ENCODE data around the gene TMPRSS15.

TMPRSS15 gene

DNA sequence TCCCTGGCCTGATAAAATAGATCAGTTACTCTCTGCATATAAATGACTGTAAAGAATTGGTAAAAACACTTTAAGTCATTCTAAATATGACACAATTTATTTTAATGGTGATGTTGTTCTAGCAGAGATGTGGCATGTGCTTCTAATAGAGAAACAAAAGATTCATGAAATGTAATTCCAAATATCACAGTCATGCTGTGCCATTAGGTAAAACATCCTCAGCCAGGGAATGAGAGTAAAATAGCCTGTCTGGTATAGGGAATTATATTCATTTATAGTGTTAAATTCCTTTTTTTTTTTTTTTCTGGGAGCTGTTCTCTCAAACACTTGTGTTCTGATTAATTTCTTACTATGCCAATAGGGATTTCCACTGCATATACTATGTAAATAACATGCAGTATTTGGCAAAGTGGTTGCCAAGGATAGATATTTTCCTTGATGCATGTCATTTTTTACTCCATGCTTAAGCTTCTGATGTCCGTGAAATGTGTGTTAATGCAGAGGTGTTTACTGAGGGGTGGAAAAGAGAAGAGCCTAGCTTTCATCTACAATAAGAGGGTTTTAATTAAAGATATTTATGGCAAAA is 67.8 kb downstream of the TMPRSS15 start:
- Histone ChIP-seq H3K23ac (ENCODE audit: low read length) (no peak overlapping the region), H3K14ac (ENCODE audit: low read length) (no peak overlapping the region), H3K4me3 (ENCODE audit: low read depth, low read length) (no peak overlapping the region)

DNA sequence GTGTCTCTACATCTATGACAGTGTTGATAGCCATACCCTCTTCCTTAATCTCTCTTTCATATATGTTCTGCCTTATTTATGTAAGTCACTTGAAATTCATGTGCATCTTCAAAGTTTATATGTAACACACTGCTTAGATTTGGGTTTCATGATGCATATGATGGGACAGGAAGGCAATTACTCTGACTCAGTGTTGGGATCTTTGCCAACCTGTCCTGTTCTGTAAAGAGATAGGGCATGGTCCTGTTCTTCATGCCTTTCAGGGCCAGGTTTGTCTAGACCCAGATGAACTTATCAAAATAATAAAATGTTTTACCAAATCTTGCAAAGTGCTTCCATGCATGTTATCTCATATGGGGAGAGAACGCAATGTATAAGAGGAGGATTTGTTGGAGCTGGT is 69.5 kb downstream of the TMPRSS15 start:
- no CpG with 5 or more reads among the region's 1 CpG for WGBS (ENCODE audit: extremely low coverage, insufficient coverage, insufficient read length)
- no peak overlapping the region for H3K4me2 ChIP-seq (ENCODE audit: low read length)
- H4K91ac ChIP-seq (ENCODE audit: low read depth, low read length) = no peak overlapping the region
- H2BK12ac ChIP-seq (ENCODE audit: low read length) = no peak overlapping the region
- H2BK120ac ChIP-seq (ENCODE audit: insufficient read depth, low read length, poor library complexity) = no peak overlapping the region
- no peaks in the 10 kb centered on the region for H3K36me3 ChIP-seq (ENCODE audit: control insufficient read depth in 1 of 2, insufficient read depth in 2 of 2, low read length in 2 of 2)
- H3K18ac ChIP-seq (ENCODE audit: low read length) = no peak overlapping the region
- H3K79me2 ChIP-seq (ENCODE audit: control insufficient read depth, insufficient read depth, low read length, poor library complexity) = no peaks in the 10 kb centered on the region
- no peak overlapping the region for H3K4ac ChIP-seq (ENCODE audit: low read depth, low read length)
- H4K8ac ChIP-seq (ENCODE audit: low read depth, low read length) = no peak overlapping the region
- DNase-seq = no peak
- H3K14ac ChIP-seq (ENCODE audit: low read length) = no peak overlapping the region
- H4K12ac ChIP-seq (ENCODE audit: low read depth, low read length) = no peak overlapping the region
- H3K27ac ChIP-seq (ENCODE audit: low read depth, low read length) = no peak overlapping the region
- no peaks in the 10 kb centered on the region for H3K27me3 ChIP-seq (ENCODE audit: insufficient read depth, low read length)
- no peak overlapping the region for H3K9ac ChIP-seq (ENCODE audit: low read length)
- no peaks in the 10 kb centered on the region for H3K9me3 ChIP-seq (ENCODE audit: insufficient read depth, low read depth, low read length)
- no peak overlapping the region for H3K23ac ChIP-seq (ENCODE audit: low read length)
- H3K79me1 ChIP-seq (ENCODE audit: low read length) = no peaks in the 10 kb centered on the region
- H2AK5ac ChIP-seq (ENCODE audit: low read length) = no peak overlapping the region
- H3K4me1 ChIP-seq (ENCODE audit: control insufficient read depth in 1 of 2, insufficient read depth in 2 of 2, low read length in 2 of 2) = no peaks in the 10 kb centered on the region
- no peak overlapping the region for H2BK5ac ChIP-seq (ENCODE audit: low read depth, low read length, poor library complexity)
- no peak overlapping the region for H3K4me3 ChIP-seq (ENCODE audit: low read depth, low read length)
- H2AFZ ChIP-seq (ENCODE audit: insufficient read depth, low read length, poor library complexity) = no peak overlapping the region

More for the DNA sequence above, 67.8 kb downstream of the TMPRSS15 start:
- H3K79me2 ChIP-seq (ENCODE audit: control insufficient read depth, insufficient read depth, low read length, poor library complexity) = no peaks in the 10 kb centered on the region
- H4K12ac ChIP-seq (ENCODE audit: low read depth, low read length) = no peak overlapping the region
- H3K79me1 ChIP-seq (ENCODE audit: low read length) = no peaks in the 10 kb centered on the region
- no CpG with 5 or more reads among the region's 1 CpG for WGBS (ENCODE audit: extremely low coverage, insufficient coverage, insufficient read length)
- no peak overlapping the region for H2BK5ac ChIP-seq (ENCODE audit: low read depth, low read length, poor library complexity)
- H3K18ac ChIP-seq (ENCODE audit: low read length) = no peak overlapping the region
- no peak overlapping the region for H3K9ac ChIP-seq (ENCODE audit: low read length)
- DNase-seq = no peak
- no peak overlapping the region for H3K27ac ChIP-seq (ENCODE audit: low read depth, low read length)
- H2AFZ ChIP-seq (ENCODE audit: insufficient read depth, low read length, poor library complexity) = no peak overlapping the region
- no peaks in the 10 kb centered on the region for H3K36me3 ChIP-seq (ENCODE audit: control insufficient read depth in 1 of 2, insufficient read depth in 2 of 2, low read length in 2 of 2)
- H3K4me2 ChIP-seq (ENCODE audit: low read length) = no peak overlapping the region
- no peak overlapping the region for H2AK5ac ChIP-seq (ENCODE audit: low read length)
- H4K91ac ChIP-seq (ENCODE audit: low read depth, low read length) = no peak overlapping the region
- H3K4ac ChIP-seq (ENCODE audit: low read depth, low read length) = no peak overlapping the region
- H2BK12ac ChIP-seq (ENCODE audit: low read length) = no peak overlapping the region
- no peak overlapping the region for H4K8ac ChIP-seq (ENCODE audit: low read depth, low read length)
- no peak overlapping the region for H2BK120ac ChIP-seq (ENCODE audit: insufficient read depth, low read length, poor library complexity)
- no peaks in the 10 kb centered on the region for H3K9me3 ChIP-seq (ENCODE audit: insufficient read depth, low read depth, low read length)
- H3K27me3 ChIP-seq (ENCODE audit: insufficient read depth, low read length) = no peaks in the 10 kb centered on the region
- H3K4me1 ChIP-seq (ENCODE audit: control insufficient read depth in 1 of 2, insufficient read depth in 2 of 2, low read length in 2 of 2) = no peaks in the 10 kb centered on the region

GRCh38 chr21:18318156-18318555 is 85.4 kb downstream of the TMPRSS15 start:
- Histone ChIP-seq H3K27ac (ENCODE audit: low read depth, low read length) (no peak overlapping the region), H3K4me1 (ENCODE audit: control insufficient read depth in 1 of 2, insufficient read depth in 2 of 2, low read length in 2 of 2) (no peaks in the 10 kb centered on the region), H3K18ac (ENCODE audit: low read length) (no peak overlapping the region), H2AK5ac (ENCODE audit: low read length) (no peak overlapping the region), H4K91ac (ENCODE audit: low read depth, low read length) (no peak overlapping the region), H3K14ac (ENCODE audit: low read length) (no peak overlapping the region), H3K23ac (ENCODE audit: low read length) (no peak overlapping the region), H2BK12ac (ENCODE audit: low read length) (no peak overlapping the region), H2BK5ac (ENCODE audit: low read depth, low read length, poor library complexity) (no peak overlapping the region), H3K9me3 (ENCODE audit: insufficient read depth, low read depth, low read length) (no peaks in the 10 kb centered on the region), H4K12ac (ENCODE audit: low read depth, low read length) (no peak overlapping the region), H3K9ac (ENCODE audit: low read length) (no peak overlapping the region), H3K4me3 (ENCODE audit: low read depth, low read length) (no peak overlapping the region), H3K36me3 (ENCODE audit: control insufficient read depth in 1 of 2, insufficient read depth in 2 of 2, low read length in 2 of 2) (no peaks in the 10 kb centered on the region), H3K27me3 (ENCODE audit: insufficient read depth, low read length) (no peaks in the 10 kb centered on the region), H2AFZ (ENCODE audit: insufficient read depth, low read length, poor library complexity) (no peak overlapping the region), H3K4ac (ENCODE audit: low read depth, low read length) (no peak overlapping the region), H4K8ac (ENCODE audit: low read depth, low read length) (no peak overlapping the region), H2BK120ac (ENCODE audit: insufficient read depth, low read length, poor library complexity) (no peak overlapping the region), H3K4me2 (ENCODE audit: low read length) (no peak overlapping the region), H3K79me2 (ENCODE audit: control insufficient read depth, insufficient read depth, low read length, poor library complexity) (no peaks in the 10 kb centered on the region), H3K79me1 (ENCODE audit: low read length) (no peaks in the 10 kb centered on the region)
- no CpG with 5 or more reads among the region's 3 CpGs for WGBS (ENCODE audit: extremely low coverage, insufficient coverage, insufficient read length)
- DNase-seq = no peak

DNA sequence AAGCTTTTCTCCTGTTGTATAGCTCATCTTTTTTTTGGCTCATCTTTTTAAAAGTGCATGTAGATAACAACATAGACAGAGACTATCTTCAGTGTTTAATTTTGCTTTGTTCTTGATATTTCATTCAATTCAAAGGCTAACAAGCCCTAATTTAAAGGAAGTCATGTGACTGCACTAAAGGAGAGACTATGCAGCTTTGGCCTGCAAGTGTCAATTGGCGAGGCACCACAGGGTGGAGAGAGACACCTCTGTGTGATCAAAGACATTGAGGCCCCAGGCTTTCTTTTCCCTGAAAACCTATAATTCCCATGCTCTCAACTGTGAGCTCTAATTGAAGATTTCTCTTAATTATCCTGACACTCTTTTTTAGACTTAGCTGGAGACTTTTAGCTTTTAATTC is 105.4 kb downstream of the TMPRSS15 start:
- no peak overlapping the region for H3K4ac ChIP-seq (ENCODE audit: low read depth, low read length)
- no peaks in the 10 kb centered on the region for H3K36me3 ChIP-seq (ENCODE audit: control insufficient read depth in 1 of 2, insufficient read depth in 2 of 2, low read length in 2 of 2)
- H3K4me2 ChIP-seq (ENCODE audit: low read length) = no peak overlapping the region
- H3K23ac ChIP-seq (ENCODE audit: low read length) = no peak overlapping the region
- no peak overlapping the region for H4K8ac ChIP-seq (ENCODE audit: low read depth, low read length)
- no peak overlapping the region for H3K14ac ChIP-seq (ENCODE audit: low read length)
- WGBS (ENCODE audit: extremely low coverage, insufficient coverage, insufficient read length) = no CpG with 5 or more reads among the region's 1 CpG
- no peak overlapping the region for H2BK12ac ChIP-seq (ENCODE audit: low read length)
- H4K91ac ChIP-seq (ENCODE audit: low read depth, low read length) = no peak overlapping the region
- no peak overlapping the region for H3K9ac ChIP-seq (ENCODE audit: low read length)
- no peak overlapping the region for H4K12ac ChIP-seq (ENCODE audit: low read depth, low read length)
- H3K9me3 ChIP-seq (ENCODE audit: insufficient read depth, low read depth, low read length) = no peaks in the 10 kb centered on the region
- H2BK5ac ChIP-seq (ENCODE audit: low read depth, low read length, poor library complexity) = no peak overlapping the region
- no peak overlapping the region for H3K27ac ChIP-seq (ENCODE audit: low read depth, low read length)
- no peak for DNase-seq
- no peak overlapping the region for H2BK120ac ChIP-seq (ENCODE audit: insufficient read depth, low read length, poor library complexity)
- H3K4me3 ChIP-seq (ENCODE audit: low read depth, low read length) = no peak overlapping the region
- no peak overlapping the region for H2AK5ac ChIP-seq (ENCODE audit: low read length)
- no peak overlapping the region for H2AFZ ChIP-seq (ENCODE audit: insufficient read depth, low read length, poor library complexity)
- no peaks in the 10 kb centered on the region for H3K79me1 ChIP-seq (ENCODE audit: low read length)
- H3K79me2 ChIP-seq (ENCODE audit: control insufficient read depth, insufficient read depth, low read length, poor library complexity) = no peaks in the 10 kb centered on the region
- no peak overlapping the region for H3K18ac ChIP-seq (ENCODE audit: low read length)
- no peaks in the 10 kb centered on the region for H3K4me1 ChIP-seq (ENCODE audit: control insufficient read depth in 1 of 2, insufficient read depth in 2 of 2, low read length in 2 of 2)
- H3K27me3 ChIP-seq (ENCODE audit: insufficient read depth, low read length) = no peaks in the 10 kb centered on the region

Data from trophoblast cell (in vitro differentiated cells and primary cell).